ENCODE results near the gene MOK.

MOK gene

GRCh38 chr14:102206918-102207317, 98.0 kb downstream of the MOK start:
- no peak for TF ChIP-seq CTCF (IDR thresholded peaks at IDR 0.05; ENCODE audit: low read length)
- no peak for TF ChIP-seq EZH2phosphoT487 (IDR thresholded peaks at IDR 0.05; ENCODE audit: low read length)
- H3K4me2 ChIP-seq (ENCODE audit: low read depth, low read length): no peak overlapping the region
- no peaks in the 10 kb centered on the region for H4K20me1 ChIP-seq (ENCODE audit: insufficient read depth, low read length)
- H3K4me3 ChIP-seq (ENCODE audit: low read length): no peak overlapping the region
- H3K27me3 ChIP-seq (replicated peaks; ENCODE audit: insufficient read depth, low read length): no peaks in the 10 kb centered on the region
- no peak overlapping the region for H2AFZ ChIP-seq (ENCODE audit: low read length)
- no peak overlapping the region for H3K27ac ChIP-seq (ENCODE audit: low read length)
- no peaks in the 10 kb centered on the region for H3K4me1 ChIP-seq (ENCODE audit: low read length)
- H3K9ac ChIP-seq (ENCODE audit: low read length): no peak overlapping the region
- DNase-seq: no peak
- H3F3A ChIP-seq (ENCODE audit: insufficient read depth, low read length): no peaks in the 10 kb centered on the region
- no peaks in the 10 kb centered on the region for H3K79me2 ChIP-seq (ENCODE audit: low read length)
- H3K9me2 ChIP-seq (replicated peaks; ENCODE audit: insufficient read depth, low read length): no peaks in the 10 kb centered on the region
- no peaks in the 10 kb centered on the region for H3K36me3 ChIP-seq (replicated peaks; ENCODE audit: insufficient read depth, low read length)
- no peaks in the 10 kb centered on the region for H3K9me3 ChIP-seq (replicated peaks; ENCODE audit: insufficient read depth, low read length)

GRCh38 chr14:102205560-102205959, 99.4 kb downstream of the MOK start:
- no peaks in the 10 kb centered on the region for H3K79me2 ChIP-seq (ENCODE audit: low read length)
- H3K27ac ChIP-seq (ENCODE audit: low read length): no peak overlapping the region
- no peaks in the 10 kb centered on the region for H3K4me1 ChIP-seq (ENCODE audit: low read length)
- no peak for TF ChIP-seq CTCF (IDR thresholded peaks at IDR 0.05; ENCODE audit: low read length)
- no peak for TF ChIP-seq EZH2phosphoT487 (IDR thresholded peaks at IDR 0.05; ENCODE audit: low read length)
- TF ChIP-seq EZH2 (optimal IDR thresholded peaks at IDR 0.05; ENCODE audit: low read depth, low read length): no peak
- H3K27me3 ChIP-seq (replicated peaks; ENCODE audit: insufficient read depth, low read length): no peaks in the 10 kb centered on the region
- DNase-seq: no peak
- H3K9me3 ChIP-seq (replicated peaks; ENCODE audit: insufficient read depth, low read length): no peaks in the 10 kb centered on the region
- H2AFZ ChIP-seq (ENCODE audit: low read length): no peak overlapping the region
- no peak overlapping the region for H3K4me2 ChIP-seq (ENCODE audit: low read depth, low read length)
- no peaks in the 10 kb centered on the region for H4K20me1 ChIP-seq (ENCODE audit: insufficient read depth, low read length)
- no peaks in the 10 kb centered on the region for H3K36me3 ChIP-seq (replicated peaks; ENCODE audit: insufficient read depth, low read length)
- no peaks in the 10 kb centered on the region for H3K9me2 ChIP-seq (replicated peaks; ENCODE audit: insufficient read depth, low read length)
- no peak overlapping the region for H3K4me3 ChIP-seq (ENCODE audit: low read length)
- no peaks in the 10 kb centered on the region for H3F3A ChIP-seq (ENCODE audit: insufficient read depth, low read length)
- no peak overlapping the region for H3K9ac ChIP-seq (ENCODE audit: low read length)

- H3K9me3 ChIP-seq (replicated peaks; ENCODE audit: insufficient read depth, low read length): no peaks in the 10 kb centered on the region
- no peaks in the 10 kb centered on the region for H4K20me1 ChIP-seq (ENCODE audit: insufficient read depth, low read length)
- no peak overlapping the region for H3K9ac ChIP-seq (ENCODE audit: low read length)
- H2AFZ ChIP-seq (ENCODE audit: low read length): no peak overlapping the region
- no peak overlapping the region for H3K4me2 ChIP-seq (ENCODE audit: low read depth, low read length)
- DNase-seq: no peak
- H3K27me3 ChIP-seq (replicated peaks; ENCODE audit: insufficient read depth, low read length): no peaks in the 10 kb centered on the region
- H3K4me1 ChIP-seq (ENCODE audit: low read length): no peaks in the 10 kb centered on the region
- no peak overlapping the region for H3K27ac ChIP-seq (ENCODE audit: low read length)
- TF ChIP-seq EZH2phosphoT487 (IDR thresholded peaks at IDR 0.05; ENCODE audit: low read length) (no peak), CTCF (IDR thresholded peaks at IDR 0.05; ENCODE audit: low read length) (no peak), EZH2 (optimal IDR thresholded peaks at IDR 0.05; ENCODE audit: low read depth, low read length) (no peak)
- no peaks in the 10 kb centered on the region for H3F3A ChIP-seq (ENCODE audit: insufficient read depth, low read length)
- no peaks in the 10 kb centered on the region for H3K9me2 ChIP-seq (replicated peaks; ENCODE audit: insufficient read depth, low read length)
- H3K79me2 ChIP-seq (ENCODE audit: low read length): no peaks in the 10 kb centered on the region
- no peak overlapping the region for H3K4me3 ChIP-seq (ENCODE audit: low read length)
- no peaks in the 10 kb centered on the region for H3K36me3 ChIP-seq (replicated peaks; ENCODE audit: insufficient read depth, low read length)
Observed at GRCh38 chr14:102203382-102203781, 101.6 kb downstream of the MOK start.

All from MM.1S (cell line).